Putamen (tissue), 1 donor: ENCODE measurements around the gene CRB1.

Experiments
- DNase-seq: peaks from one replicate; pipeline ENCODE4 v3.0.0-alpha.2; 2016; ENCODE audit warnings: low spot score

Gene CRB1

GRCh38 chr1:197268012-197268411 is at the start of gene CRB1:
Gene CRB1 (plus strand): TSS chr1:197268252. CDS start chr1:197268413, 161 bp downstream.
- peak; percentile 41 for DNase-seq

- DNase-seq = no peak
Observed at GRCh38 chr1:197218857-197219256, 49.2 kb upstream of the CRB1 start.

GRCh38 chr1:197222025-197222685 is 45.9 kb upstream of the CRB1 start:
- DNase-seq = no peak

GRCh38 chr1:197222780-197223179 is 45.3 kb upstream of the CRB1 start:
- no peak for DNase-seq

GRCh38 chr1:197224160-197224559 is 43.9 kb upstream of the CRB1 start:
- peak; percentile 28 for DNase-seq

GRCh38 chr1:197225611-197226010 is 42.4 kb upstream of the CRB1 start:
- DNase-seq = no peak

- peak; percentile 66 for DNase-seq
Observed at GRCh38 chr1:197234581-197234980, 33.5 kb upstream of the CRB1 start.

GRCh38 chr1:197235355-197235754 is 32.7 kb upstream of the CRB1 start:
- no peak for DNase-seq

- no peak for DNase-seq
Observed at GRCh38 chr1:197247465-197247864, 20.6 kb upstream of the CRB1 start.

GRCh38 chr1:197249324-197249723 is 18.7 kb upstream of the CRB1 start:
- no peak for DNase-seq

GRCh38 chr1:197250616-197251015 is 17.4 kb upstream of the CRB1 start:
- no peak for DNase-seq

GRCh38 chr1:197252973-197253372 is 15.1 kb upstream of the CRB1 start:
- DNase-seq = no peak

- no peak for DNase-seq
Observed at GRCh38 chr1:197254866-197255265, 13.2 kb upstream of the CRB1 start.

- no peak for DNase-seq
Observed at GRCh38 chr1:197264936-197265567, 3.0 kb upstream of the CRB1 start.

- peak; percentile 78 for DNase-seq
Observed at GRCh38 chr1:197269053-197269452, 1.0 kb downstream of the CRB1 start.

GRCh38 chr1:197272791-197273190 is 4.7 kb downstream of the CRB1 start:
- DNase-seq = no peak

- DNase-seq = no peak
Observed at GRCh38 chr1:197277166-197277565, 9.1 kb downstream of the CRB1 start.

- DNase-seq = no peak
Observed at GRCh38 chr1:197284325-197284724, 16.3 kb downstream of the CRB1 start.

GRCh38 chr1:197284966-197285365 is 16.9 kb downstream of the CRB1 start:
- no peak for DNase-seq

GRCh38 chr1:197285526-197286205 is 17.6 kb downstream of the CRB1 start:
- DNase-seq = no peak

- no peak for DNase-seq
Observed at GRCh38 chr1:197286634-197287033, 18.6 kb downstream of the CRB1 start.

GRCh38 chr1:197287863-197288262 is 19.8 kb downstream of the CRB1 start:
- no peak for DNase-seq

- no peak for DNase-seq
Observed at GRCh38 chr1:197302775-197303174, 34.7 kb downstream of the CRB1 start.
